Colon (tissue), 2 donors: Measurements from ENCODE around the gene DZIP1L.
"Not testable (repeated sequence)": the region's sequence is repeated elsewhere in the genome, so short reads cannot be mapped to it uniquely, and the experiment has no call there.

Source experiments
- FAIRE-seq: peaks from 2 replicates; lab custom pipeline; 2012; peaks lifted over from hg19 to GRCh38; lab: Jason Lieb, UNC
- donor health status: control.
- donor health status: control.

DZIP1L gene

DNA sequence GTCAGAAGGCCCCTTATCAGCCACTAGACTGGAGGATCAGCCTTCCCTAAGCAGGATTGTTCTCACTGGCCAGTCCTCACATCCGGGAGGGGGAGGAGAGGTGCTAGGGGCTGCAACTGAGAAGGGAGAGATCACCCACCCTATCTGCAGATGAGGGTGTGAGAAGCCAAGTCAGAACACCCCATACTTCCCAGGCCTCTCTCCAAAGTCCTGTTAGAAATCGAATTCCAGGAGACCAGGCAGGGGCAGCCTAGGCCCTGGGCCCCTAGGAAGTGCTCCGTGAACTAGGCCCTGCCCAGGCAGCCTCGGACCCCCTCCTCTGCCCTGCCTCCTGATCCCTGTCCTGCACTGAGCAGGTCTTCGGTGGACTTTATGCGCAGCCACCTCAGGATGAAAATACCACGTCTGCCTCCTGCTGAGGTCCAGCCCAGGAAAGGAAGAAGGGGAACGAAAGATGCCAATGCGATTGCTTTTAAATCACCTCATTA is 933 bp downstream of the DZIP1L start:
- FAIRE-seq = no peak

- no peak for FAIRE-seq
Measured at GRCh38 chr3:138113326-138113725, 2.1 kb downstream of the DZIP1L start.

DNA sequence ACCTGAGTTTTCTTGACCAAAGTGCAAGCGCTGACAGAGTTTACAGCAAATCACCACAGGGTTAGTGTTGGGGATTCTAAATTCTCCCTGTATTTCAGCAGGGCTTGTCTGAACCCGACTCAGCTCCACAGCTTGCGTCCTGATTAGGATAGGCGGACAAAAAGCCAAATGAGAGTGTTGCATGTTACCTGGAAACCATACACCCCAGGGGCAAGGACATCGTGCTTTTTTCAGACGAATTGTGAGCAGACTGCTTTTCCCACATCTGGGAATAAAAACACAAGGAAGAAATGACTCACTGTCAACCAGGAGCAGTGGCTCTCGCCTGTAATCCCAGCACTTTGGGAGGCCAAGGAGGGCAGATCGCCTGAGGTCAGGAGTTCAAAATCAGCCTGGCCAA is 3.0 kb downstream of the DZIP1L start:
- FAIRE-seq = no peak

GRCh38 chr3:138105598-138105997 is 9.8 kb downstream of the DZIP1L start:
- no peak for FAIRE-seq

GRCh38 chr3:138103466-138103865 is 11.9 kb downstream of the DZIP1L start:
- FAIRE-seq = no peak

GRCh38 chr3:138101351-138101940 is 14.0 kb downstream of the DZIP1L start:
- FAIRE-seq = not testable (repeated sequence)

- no peak for FAIRE-seq
Measured at GRCh38 chr3:138099417-138099816, 16.0 kb downstream of the DZIP1L start.

DNA sequence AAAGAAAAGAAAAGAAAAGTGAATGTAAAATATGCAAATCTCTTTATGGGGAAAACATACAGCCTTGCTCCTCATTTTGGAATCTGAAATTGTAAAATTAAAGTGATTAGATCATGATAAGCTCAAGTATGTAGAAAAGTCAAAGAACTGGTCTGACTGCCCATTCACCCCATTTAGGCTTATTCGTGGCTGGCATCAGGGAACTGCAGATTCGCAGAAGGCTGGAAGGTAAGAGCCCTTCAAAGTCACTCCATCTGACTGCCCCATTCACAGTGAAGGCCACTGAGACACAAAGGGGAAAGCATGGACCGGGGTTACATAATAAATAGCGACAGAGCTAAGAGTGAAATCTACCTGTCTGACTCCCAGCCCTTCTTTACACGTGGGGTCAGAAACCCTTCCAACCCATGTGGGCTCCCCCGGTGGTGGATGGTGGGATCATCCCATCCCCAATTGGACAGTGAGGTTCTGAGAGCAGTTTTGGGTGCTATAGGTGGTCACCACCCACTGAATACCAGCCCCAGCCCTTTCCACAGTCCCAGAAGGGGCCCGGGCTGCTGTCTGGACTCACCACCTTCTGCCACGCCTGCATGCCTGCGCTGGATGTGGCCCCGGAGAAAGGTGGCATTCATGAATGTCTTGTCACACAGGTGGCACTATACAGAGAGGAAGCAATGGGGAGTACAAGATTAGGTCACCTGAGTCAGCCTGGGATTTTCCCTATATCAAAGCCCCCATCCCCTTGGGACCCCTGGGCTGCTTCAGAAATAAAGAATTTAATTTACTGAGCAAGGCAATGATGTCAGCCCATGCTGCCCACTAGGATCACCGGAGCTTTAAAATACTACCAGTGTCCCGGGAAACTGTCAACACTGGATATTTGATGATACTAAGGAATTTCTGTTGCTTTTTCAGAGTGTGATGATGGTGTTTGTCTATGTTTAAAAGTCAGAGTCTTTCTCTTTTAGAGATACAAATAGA is 17.9 kb downstream of the DZIP1L start:
- FAIRE-seq = no peak

DNA sequence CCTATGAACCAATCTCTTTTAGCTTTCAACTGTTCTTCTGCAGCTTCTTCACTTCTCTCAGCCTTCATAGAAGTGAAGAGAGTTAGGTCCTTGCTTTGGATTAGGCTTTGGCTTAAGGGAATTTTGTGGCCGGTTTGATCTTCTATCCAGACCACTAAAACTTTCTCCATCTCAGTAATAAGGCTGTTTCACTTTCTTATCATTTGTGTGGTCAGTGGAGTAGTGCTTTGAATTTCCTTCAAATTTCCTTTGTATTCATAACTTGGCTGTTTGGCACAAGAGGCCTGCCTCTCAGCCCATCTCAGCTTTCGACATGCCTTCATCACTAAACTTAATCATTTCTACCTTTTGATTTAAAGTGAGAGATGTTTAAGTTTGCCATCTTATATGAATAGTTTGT is 21.7 kb downstream of the DZIP1L start:
- no peak for FAIRE-seq

DNA sequence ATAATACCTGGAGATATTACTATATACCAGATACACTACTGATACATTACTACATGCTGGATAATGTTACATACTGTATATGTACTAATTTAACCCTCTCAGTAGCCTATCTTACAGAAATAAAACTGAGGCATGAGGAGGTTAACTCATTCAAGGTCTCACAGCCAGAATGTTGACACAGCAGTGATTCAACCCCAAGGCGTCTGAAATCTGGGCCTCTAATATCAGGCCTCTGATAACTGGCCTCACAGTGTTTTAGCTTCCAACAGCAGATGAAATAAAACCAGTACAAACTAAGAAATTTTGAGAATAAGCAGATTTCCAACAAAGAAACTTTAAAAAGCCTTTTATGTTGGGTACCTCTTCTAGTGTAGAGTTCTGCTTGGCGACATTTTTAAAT is 23.4 kb downstream of the DZIP1L start:
- FAIRE-seq = no peak

DNA sequence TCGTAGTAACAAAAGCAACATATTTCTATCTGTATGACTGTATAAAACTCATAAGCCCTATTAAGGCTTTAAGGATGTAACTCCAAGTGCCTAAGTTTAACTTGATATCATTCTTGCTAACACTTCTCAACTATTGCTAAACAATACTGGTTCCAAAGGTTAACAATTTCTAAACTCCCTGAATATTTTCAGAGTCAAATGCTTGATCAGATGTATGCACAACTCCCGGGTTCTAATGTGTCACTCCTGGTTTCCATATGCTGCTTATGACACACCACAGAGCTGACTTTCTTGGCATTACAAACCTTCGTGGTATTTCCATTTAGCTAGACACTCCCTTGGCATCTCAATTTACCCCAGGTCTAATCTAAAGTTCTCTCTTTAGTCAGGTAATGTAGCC is 26.3 kb downstream of the DZIP1L start:
- no peak for FAIRE-seq

DNA sequence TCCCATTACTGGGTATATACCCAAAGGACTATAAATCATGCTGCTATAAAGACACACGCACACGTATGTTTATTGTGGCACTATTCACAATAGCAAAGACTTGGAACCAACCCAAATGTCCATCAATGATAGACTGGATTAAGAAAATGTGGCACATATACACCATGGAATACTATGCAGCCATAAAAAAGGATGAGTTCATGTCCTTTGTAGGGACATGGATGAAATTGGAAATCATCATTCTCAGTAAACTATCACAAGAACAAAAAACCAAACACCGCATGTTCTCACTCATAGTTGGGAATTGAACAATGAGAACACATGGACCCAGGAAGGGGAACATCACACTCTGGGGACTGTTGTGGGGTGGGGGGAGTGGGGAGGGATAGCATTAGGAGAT is 29.7 kb downstream of the DZIP1L start:
- FAIRE-seq = not testable (repeated sequence)

GRCh38 chr3:138084196-138084595 is 31.2 kb downstream of the DZIP1L start:
- FAIRE-seq = no peak

DNA sequence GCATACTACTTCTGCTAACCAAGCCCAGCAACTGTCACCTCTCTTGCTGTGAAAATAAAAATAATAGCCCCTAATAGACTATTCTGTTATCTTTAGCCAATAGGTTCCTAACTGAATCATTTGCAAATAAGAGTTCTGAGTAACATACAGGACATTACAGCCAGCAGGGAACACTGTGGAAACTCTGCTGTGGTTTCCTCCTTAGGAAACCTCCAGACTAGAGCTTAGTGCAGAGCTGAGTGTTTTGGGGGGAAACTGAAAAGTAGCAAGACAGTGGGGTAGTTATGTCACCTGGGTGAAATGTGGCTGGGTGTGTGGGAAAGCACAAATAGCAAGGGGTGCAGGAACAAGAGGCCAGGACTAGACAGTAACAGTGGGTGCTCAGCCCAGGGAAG is 32.4 kb downstream of the DZIP1L start:
- FAIRE-seq = no peak

- no peak for FAIRE-seq
Measured at GRCh38 chr3:138082085-138082991, 33.1 kb downstream of the DZIP1L start.

DNA sequence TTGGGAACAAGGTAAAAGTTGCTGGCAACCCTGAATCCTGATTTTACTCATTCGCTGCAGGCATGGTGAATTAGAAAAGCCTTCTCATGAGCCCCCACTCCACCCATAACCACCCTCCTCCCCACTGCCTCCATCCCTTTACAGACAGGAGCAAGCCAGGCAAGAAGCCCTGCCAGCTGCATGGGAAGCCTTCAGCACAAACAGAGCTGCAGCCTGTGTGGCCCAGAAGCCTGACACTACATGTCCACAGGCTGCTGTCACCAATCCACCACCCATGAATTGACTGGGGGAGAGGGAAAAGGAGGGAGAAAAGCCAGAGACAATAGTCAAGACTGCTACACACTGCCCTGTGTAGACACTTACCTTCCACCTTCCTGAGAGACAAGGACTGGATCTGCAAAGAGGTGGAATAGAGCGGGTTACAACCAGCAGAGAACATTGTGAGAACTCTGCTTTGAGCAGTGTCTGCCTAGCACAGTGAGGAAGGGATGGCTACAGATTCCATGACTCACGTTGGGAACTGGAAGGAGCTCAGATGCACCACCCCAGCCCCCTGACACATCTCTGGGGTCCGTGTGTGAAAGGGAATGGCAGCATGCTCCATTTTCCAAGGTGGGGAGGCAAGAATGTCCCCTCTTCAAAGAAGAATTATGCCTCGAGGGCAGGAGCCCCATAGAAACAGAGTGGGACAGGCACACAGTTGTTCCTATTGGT is 33.9 kb downstream of the DZIP1L start:
- no peak for FAIRE-seq

DNA sequence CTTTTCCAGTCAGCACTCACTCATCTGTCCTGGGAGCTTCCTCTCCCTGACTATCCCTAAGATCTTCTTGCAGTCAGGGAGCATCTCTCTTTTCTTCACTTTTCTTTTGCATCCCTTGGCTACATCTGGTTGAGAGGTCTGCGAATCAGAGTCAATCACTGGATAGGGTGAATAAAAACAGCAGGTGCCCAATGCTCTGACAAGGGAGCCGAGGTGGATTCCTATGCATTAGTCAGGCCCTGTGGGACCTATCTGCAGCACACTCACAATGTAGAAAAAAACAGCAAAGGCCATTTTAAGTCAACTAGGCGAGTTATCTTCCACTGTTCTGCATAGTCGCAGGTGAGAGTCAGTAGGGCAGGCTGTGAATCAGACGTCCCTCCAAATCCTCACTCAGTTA is 35.5 kb downstream of the DZIP1L start:
- FAIRE-seq = no peak

GRCh38 chr3:138078901-138079344 is 36.5 kb downstream of the DZIP1L start:
- FAIRE-seq = no peak

- FAIRE-seq = no peak
Measured at GRCh38 chr3:138078096-138078495, 37.3 kb downstream of the DZIP1L start.

GRCh38 chr3:138072796-138073195 is 42.6 kb downstream of the DZIP1L start:
- FAIRE-seq = no peak

DNA sequence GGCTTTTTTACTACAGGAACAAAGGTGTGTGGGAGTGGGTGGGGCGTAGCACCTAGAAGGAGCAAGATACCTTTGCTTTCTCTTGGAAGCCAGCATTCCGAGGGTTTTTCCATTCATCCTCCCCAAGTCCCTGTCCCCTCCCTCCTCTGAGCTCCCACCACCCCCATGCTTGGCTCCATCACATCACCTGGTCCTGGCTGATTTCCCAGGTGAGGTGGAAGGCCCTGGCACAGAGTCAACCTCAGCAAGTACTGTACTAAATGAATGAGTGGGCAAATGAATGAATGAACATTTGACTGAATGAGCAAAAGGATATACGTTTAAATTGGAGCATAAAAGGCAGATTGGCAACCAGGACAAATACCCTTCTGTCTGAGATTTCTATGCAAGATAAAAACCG is 45.4 kb downstream of the DZIP1L start:
- no peak for FAIRE-seq
